HL-60 (cell line): ENCODE data around the gene SLC16A5.

Experiments
- DNase-seq, 2 experiments: peaks; one replicate each; pipeline ENCODE4 v3.0.0-alpha.2; 2010 to 2020; ENCODE audit warnings: low read depth in 1 of 2, low spot score in 1 of 2
- H3K27ac ChIP-seq: fragments of 250-450 bp; sonication (Bioruptor Pico); replicated peaks from 2 replicates; pipeline ENCODE4 v1.5.1; 2020; ENCODE audit warnings: mild to moderate bottlenecking, moderate library complexity
- H3K27me3 ChIP-seq: fragments of 250-450 bp; sonication (Bioruptor Pico); 2 replicates; pipeline ENCODE4 v1.5.1; 2021; ENCODE audit warnings: mild to moderate bottlenecking, moderate library complexity; ENCODE audit not compliant: insufficient read depth, poor library complexity, severe bottlenecking
- H3K4me3 ChIP-seq: replicated peaks from 2 replicates; pipeline ENCODE4 v1.5.1; 2011; ENCODE audit warnings: mild to moderate bottlenecking, control low read depth, low read length; ENCODE audit not compliant: insufficient read depth
- CTCF ChIP-seq: IDR thresholded peaks from one replicate; pipeline ENCODE4 v1.5.1; 2011; ENCODE audit warnings: low read length, control low read depth, inconsistent platforms; ENCODE audit not compliant: insufficient read depth
- GABPA ChIP-seq: IDR thresholded peaks from 2 replicates; pipeline ENCODE4 v1.6.1; 2012; ENCODE audit warnings: low read depth
- POLR2AphosphoS5 ChIP-seq: IDR thresholded peaks from 2 replicates; pipeline ENCODE4 v1.6.1; 2012; ENCODE audit warnings: low read depth
- REST ChIP-seq: IDR thresholded peaks from 2 replicates; pipeline ENCODE4 v1.6.1; 2012; ENCODE audit warnings: low read depth; ENCODE audit not compliant: insufficient replicate concordance
- SPI1 ChIP-seq: IDR thresholded peaks from 2 replicates; pipeline ENCODE4 v1.6.1; 2012; ENCODE audit warnings: low read depth, mild to moderate bottlenecking, borderline replicate concordance

SLC16A5 gene

GRCh38 chr17:75116737-75117136 lies 29.0 kb downstream of the SLC16A5 start:
- no peak overlapping the region for H3K27ac ChIP-seq
- no peak overlapping the region for H3K4me3 ChIP-seq
- peak in 1 of 2 experiments; percentile 76 for DNase-seq
- TF ChIP-seq POLR2AphosphoS5, result peak; percentile 74
- peak; percentile 24; the same call in 1 of the 2 replicates for TF ChIP-seq SPI1
- TF ChIP-seq REST, result no peak
- TF ChIP-seq GABPA, result no peak
- H3K27me3 ChIP-seq, result no peaks in the 10 kb centered on the region

- DNase-seq, result peak in 1 of 2 experiments; percentile 74
- H3K27me3 ChIP-seq, result no peaks in the 10 kb centered on the region
- H3K27ac ChIP-seq, result peak overlapping the region; percentile 1; the same call in 1 of the 2 replicates
- H3K4me3 ChIP-seq, result no peak overlapping the region
- TF ChIP-seq SPI1, result no peak
- TF ChIP-seq REST, result no peak
- no peak for TF ChIP-seq POLR2AphosphoS5
- no peak for TF ChIP-seq GABPA
- no peak for TF ChIP-seq CTCF
Measured at GRCh38 chr17:75118307-75118706, 30.6 kb downstream of the SLC16A5 start.

GRCh38 chr17:75124041-75124818 lies 36.5 kb downstream of the SLC16A5 start:
- DNase-seq, result peak in 1 of 2 experiments; percentile 83
- peak overlapping the region; percentile 38 for H3K27ac ChIP-seq
- no peak overlapping the region for H3K4me3 ChIP-seq
- TF ChIP-seq CTCF (no peak), SPI1 (no peak), GABPA (peak; percentile 19; the same call in 1 of the 2 replicates), REST (no peak), POLR2AphosphoS5 (peak; percentile 45; the same call in 1 of the 2 replicates)
- no peaks in the 10 kb centered on the region for H3K27me3 ChIP-seq
